H9 (cell line): Measurements from ENCODE around the gene UBQLN3. TPM values are rescaled to one million over a fixed set of nuclear protein-coding genes. Genes with fewer than 3 reads are reported as not detected.

Experiments used
- DNase-seq: peaks from one replicate; pipeline ENCODE4 v3.0.0-alpha.2; 2017
- H2AFZ ChIP-seq: one replicate; pipeline ENCODE4 v1.6.1; 2013; ENCODE audit warnings: mild to moderate bottlenecking, low read length, control low read depth, moderate library complexity
- H2AK5ac ChIP-seq: 2 replicates; pipeline ENCODE4 v1.6.1; 2013; ENCODE audit warnings: low read length, control low read depth, mixed read lengths; ENCODE audit not compliant: insufficient read length
- H2BK120ac ChIP-seq: one replicate; pipeline ENCODE4 v1.6.1; 2013; ENCODE audit warnings: low read depth, mild to moderate bottlenecking, low read length, control low read depth, inconsistent platforms; ENCODE audit not compliant: poor library complexity, severe bottlenecking
- H2BK12ac ChIP-seq: 2 replicates; pipeline ENCODE4 v1.6.1; 2013; ENCODE audit warnings: low read length, control low read depth, mixed read lengths, low read depth; ENCODE audit not compliant: insufficient read length
- H2BK15ac ChIP-seq: 2 replicates; pipeline ENCODE4 v1.6.1; 2013; ENCODE audit warnings: low read depth, low read length, control low read depth
- H2BK20ac ChIP-seq: one replicate; pipeline ENCODE4 v1.6.1; 2013; ENCODE audit warnings: low read depth, mild to moderate bottlenecking, low read length, control low read depth, inconsistent platforms; ENCODE audit not compliant: poor library complexity, severe bottlenecking
- H2BK5ac ChIP-seq: 2 replicates; pipeline ENCODE4 v1.6.1; 2013; ENCODE audit warnings: low read length, control low read depth, mixed read lengths; ENCODE audit not compliant: insufficient read length
- H3K14ac ChIP-seq: 2 replicates; pipeline ENCODE4 v1.6.1; 2013; ENCODE audit warnings: low read length, control low read depth; ENCODE audit not compliant: insufficient read depth
- H3K18ac ChIP-seq: 2 replicates; pipeline ENCODE4 v1.6.1; 2013; ENCODE audit warnings: low read depth, mild to moderate bottlenecking, mixed read lengths, low read length, control low read depth; ENCODE audit not compliant: insufficient read length
- H3K23ac ChIP-seq: 2 replicates; pipeline ENCODE4 v1.6.1; 2013; ENCODE audit warnings: low read length, control low read depth, mixed read lengths, low read depth; ENCODE audit not compliant: insufficient read length
- H3K23me2 ChIP-seq: 2 replicates; pipeline ENCODE4 v1.6.1; 2013; ENCODE audit warnings: low read depth, mild to moderate bottlenecking, mixed read lengths, low read length, control low read depth; ENCODE audit not compliant: insufficient read length, poor library complexity, severe bottlenecking
- H3K27ac ChIP-seq: 2 replicates; pipeline ENCODE4 v1.5.1; 2013; ENCODE audit warnings: low read length, control low read depth, mixed read lengths, low read depth; ENCODE audit not compliant: insufficient read length
- H3K27me3 ChIP-seq: 2 replicates; pipeline ENCODE4 v1.6.1; 2013; ENCODE audit warnings: low read length, control low read depth, inconsistent platforms; ENCODE audit not compliant: insufficient read depth
- H3K4ac ChIP-seq: 2 replicates; pipeline ENCODE4 v1.6.1; 2013; ENCODE audit warnings: low read depth, mild to moderate bottlenecking, control low read depth, inconsistent platforms, low read length, moderate library complexity
- H3K4me1 ChIP-seq: 2 replicates; pipeline ENCODE4 v1.6.1; 2013; ENCODE audit warnings: low read length, control low read depth, inconsistent platforms; ENCODE audit not compliant: insufficient read depth
- H3K4me2 ChIP-seq: 2 replicates; pipeline ENCODE4 v1.6.1; 2013; ENCODE audit warnings: low read length, control low read depth, mixed read lengths; ENCODE audit not compliant: insufficient read length, insufficient read depth
- H3K56ac ChIP-seq: 2 replicates; pipeline ENCODE4 v1.6.1; 2013; ENCODE audit warnings: low read depth, mild to moderate bottlenecking, mixed read lengths, low read length, control low read depth; ENCODE audit not compliant: insufficient read length
- H3K79me1 ChIP-seq: 2 replicates; pipeline ENCODE4 v1.6.1; 2013; ENCODE audit warnings: low read depth, mild to moderate bottlenecking, moderate library complexity, low read length, control low read depth, inconsistent platforms; ENCODE audit not compliant: insufficient read depth, poor library complexity, severe bottlenecking
- H3K79me2 ChIP-seq: 2 replicates; pipeline ENCODE4 v1.6.1; 2013; ENCODE audit warnings: low read length, control low read depth, inconsistent platforms; ENCODE audit not compliant: insufficient read depth
- H3K9ac ChIP-seq: 2 replicates; pipeline ENCODE4 v1.6.1; 2013; ENCODE audit warnings: low read length, control low read depth, mixed read lengths; ENCODE audit not compliant: insufficient read length; ENCODE audit errors: extremely low read depth
- H3K9me3 ChIP-seq: one replicate; pipeline ENCODE4 v1.6.1; 2013; ENCODE audit warnings: low read depth, low read length, inconsistent platforms; ENCODE audit not compliant: control insufficient read depth
- H3T11ph ChIP-seq: one replicate; pipeline ENCODE4 v1.6.1; 2013; ENCODE audit warnings: mild to moderate bottlenecking, low read length, control low read depth, inconsistent platforms
- H4K20me1 ChIP-seq: one replicate; pipeline ENCODE4 v1.6.1; 2013; ENCODE audit not compliant: control insufficient read depth, insufficient read length, insufficient read depth
- H4K5ac ChIP-seq: 2 replicates; pipeline ENCODE4 v1.6.1; 2013; ENCODE audit warnings: low read depth, mild to moderate bottlenecking, mixed read lengths, low read length, control low read depth; ENCODE audit not compliant: insufficient read length
- H4K8ac ChIP-seq: replicated peaks from 2 replicates; pipeline ENCODE4 v1.6.1; 2013; ENCODE audit warnings: low read length, control low read depth, mixed read lengths, low read depth; ENCODE audit not compliant: insufficient read length
- H4K91ac ChIP-seq: 2 replicates; pipeline ENCODE4 v1.6.1; 2013; ENCODE audit warnings: low read depth, mild to moderate bottlenecking, moderate library complexity, mixed read lengths, low read length, control low read depth; ENCODE audit not compliant: insufficient read length
- H3K27ac Mint-ChIP-seq, 3 experiments: 2 replicates in 2 of 3; 3 replicates in 1 of 3; pipeline ENCODE4 v1.8.0; 2020 to 2021; ENCODE audit warnings: mixed read lengths in 3 of 3, mild to moderate bottlenecking in 1 of 3, moderate library complexity in 1 of 3
- H3K27me3 Mint-ChIP-seq: 2 replicates; pipeline ENCODE4 v1.8.0; 2021; ENCODE audit warnings: low read depth, mild to moderate bottlenecking, moderate library complexity, mixed read lengths
- H3K36me3 Mint-ChIP-seq, 3 experiments: 2 replicates in 2 of 3; 3 replicates in 1 of 3; pipeline ENCODE4 v1.8.0; 2020 to 2021; ENCODE audit warnings: low read depth in 3 of 3, mixed read lengths in 3 of 3; ENCODE audit not compliant: insufficient read depth in 1 of 3
- H3K4me1 Mint-ChIP-seq, 2 experiments: 2 replicates each; pipeline ENCODE4 v1.8.0; 2020; ENCODE audit warnings: mixed read lengths in 2 of 2
- H3K4me3 Mint-ChIP-seq, 2 experiments: 2 replicates in 1 of 2; 3 replicates in 1 of 2; pipeline ENCODE4 v1.8.0; 2020 to 2021; ENCODE audit warnings: mild to moderate bottlenecking in 2 of 2, mixed read lengths in 2 of 2, moderate library complexity in 1 of 2
- H3K9me3 Mint-ChIP-seq, 2 experiments: 2 replicates in 1 of 2; 3 replicates in 1 of 2; pipeline ENCODE4 v1.8.0; 2020; ENCODE audit warnings: mild to moderate bottlenecking in 2 of 2, mixed read lengths in 2 of 2, moderate library complexity in 1 of 2
- CTCF ChIP-seq: fragments of 200-600 bp; sonication (generic); conservative IDR thresholded peaks from 3 replicates; pipeline ENCODE4 v1.8.0; 2021; ENCODE audit warnings: antibody characterized with exemption, mild to moderate bottlenecking
- WGBS: extraction: QIAGEN DNeasy Blood & Tissue Kit; methylation state at CpG from one replicate; pipeline ENCODE4 v1.1.7; 2013; ENCODE audit warnings: missing lambda C conversion rate, low lambda C conversion rate, mixed read lengths; ENCODE audit not compliant: insufficient read length; ENCODE audit errors: extremely low coverage; 5-methylcytosine and 5-hydroxymethylcytosine counted together
- total RNA-seq: library from RNA; stranded (reverse); gene quantifications from 2 replicates; pipeline ENCODE4 v1.2.1, GENCODE V29; 2021

The UBQLN3 gene
- total RNA-seq, 1 experiment from 2014 or later: not detected

GRCh38 chr11:5486421-5486820, 23.3 kb downstream of the UBQLN3 start:
- TF ChIP-seq CTCF: no peak
- Histone ChIP-seq H4K20me1 (no peaks in the 10 kb centered on the region), H2BK5ac (no peak overlapping the region), H3K23ac (no peak overlapping the region), H3K4me1 (no peaks in the 10 kb centered on the region), H2AK5ac (no peak overlapping the region), H3K18ac (no peak overlapping the region), H2BK20ac (no peak overlapping the region), H2AFZ (no peak overlapping the region), H4K5ac (no peak overlapping the region), H2BK15ac (no peak overlapping the region), H3K4me2 (no peak overlapping the region), H3K56ac (no peak overlapping the region), H3K79me1 (no peaks in the 10 kb centered on the region), H3K79me2 (no peaks in the 10 kb centered on the region), H3K14ac (no peak overlapping the region), H4K8ac (no peak overlapping the region), H3K9me3 (no peaks in the 10 kb centered on the region), H4K91ac (no peak overlapping the region), H3K23me2 (no peaks in the 10 kb centered on the region), H3T11ph (no peak overlapping the region), H3K27ac (no peak overlapping the region), H2BK120ac (no peak overlapping the region), H3K9ac (no peak overlapping the region), H3K27me3 (no peaks in the 10 kb centered on the region), H2BK12ac (no peak overlapping the region), H3K4ac (no peak overlapping the region)
- no peaks in the 10 kb centered on the region for H3K36me3 Mint-ChIP-seq
- no peak for DNase-seq
- no CpG with 5 or more reads among the region's 3 CpGs for WGBS
- no peaks in the 10 kb centered on the region for H3K27me3 Mint-ChIP-seq
- H3K4me3 Mint-ChIP-seq: no peak overlapping the region
- peaks cover 0 to 3% of the 10 kb centered on the region in 2 experiments; a peak in 1 of 4 replicates for H3K4me1 Mint-ChIP-seq
- no peak overlapping the region for H3K27ac Mint-ChIP-seq
- no peaks in the 10 kb centered on the region for H3K9me3 Mint-ChIP-seq
